Hypothalamus (tissue), 51 donors: ENCODE results near the gene AGPAT3.
"Not testable (repeated sequence)": the region's sequence is repeated elsewhere in the genome, so short reads cannot be mapped to it uniquely, and the experiment has no call there.

Experiments
- DNase-seq, 51 donors: peaks; one replicate each; lab custom pipeline; 2025; lab: John Stamatoyannopoulos, UW

The AGPAT3 gene, protein sequence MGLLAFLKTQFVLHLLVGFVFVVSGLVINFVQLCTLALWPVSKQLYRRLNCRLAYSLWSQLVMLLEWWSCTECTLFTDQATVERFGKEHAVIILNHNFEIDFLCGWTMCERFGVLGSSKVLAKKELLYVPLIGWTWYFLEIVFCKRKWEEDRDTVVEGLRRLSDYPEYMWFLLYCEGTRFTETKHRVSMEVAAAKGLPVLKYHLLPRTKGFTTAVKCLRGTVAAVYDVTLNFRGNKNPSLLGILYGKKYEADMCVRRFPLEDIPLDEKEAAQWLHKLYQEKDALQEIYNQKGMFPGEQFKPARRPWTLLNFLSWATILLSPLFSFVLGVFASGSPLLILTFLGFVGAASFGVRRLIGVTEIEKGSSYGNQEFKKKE

DNA sequence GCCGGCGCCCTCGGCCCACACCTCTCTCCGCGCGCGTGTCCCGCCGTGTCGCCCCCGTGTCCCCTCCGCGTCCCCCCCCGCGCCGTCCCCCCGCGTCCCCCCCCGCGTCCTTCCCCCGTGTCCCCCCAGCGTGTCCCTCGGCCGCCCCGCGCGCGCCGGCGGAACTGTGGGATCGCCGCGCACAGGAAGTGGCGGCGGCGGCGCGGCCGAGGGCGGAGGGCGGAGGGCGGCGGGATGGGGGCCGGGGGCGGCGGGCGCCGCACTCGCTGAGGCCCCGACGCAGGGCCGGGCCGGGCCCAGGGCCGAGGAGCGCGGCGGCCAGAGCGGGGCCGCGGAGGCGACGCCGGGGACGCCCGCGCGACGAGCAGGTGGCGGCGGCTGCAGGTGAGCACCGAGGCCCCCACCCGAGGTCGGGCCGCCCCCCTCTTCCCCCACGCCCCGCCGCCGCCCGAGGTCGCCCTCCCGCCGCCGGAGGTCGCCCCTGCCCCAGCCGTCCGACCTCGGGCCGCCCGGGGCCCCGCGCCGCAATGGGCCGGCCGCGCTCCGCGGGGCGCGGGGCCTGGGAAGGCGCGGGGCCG is at the start of gene AGPAT3:
TSS of gene AGPAT3 (plus strand) at position 262 of the 578 bp plus-strand sequence. CDS start 94,459 bp downstream, outside the sequence.
- DNase-seq = peak in 10 of 51 donors; percentile 23 to 54 (median 34)

DNA sequence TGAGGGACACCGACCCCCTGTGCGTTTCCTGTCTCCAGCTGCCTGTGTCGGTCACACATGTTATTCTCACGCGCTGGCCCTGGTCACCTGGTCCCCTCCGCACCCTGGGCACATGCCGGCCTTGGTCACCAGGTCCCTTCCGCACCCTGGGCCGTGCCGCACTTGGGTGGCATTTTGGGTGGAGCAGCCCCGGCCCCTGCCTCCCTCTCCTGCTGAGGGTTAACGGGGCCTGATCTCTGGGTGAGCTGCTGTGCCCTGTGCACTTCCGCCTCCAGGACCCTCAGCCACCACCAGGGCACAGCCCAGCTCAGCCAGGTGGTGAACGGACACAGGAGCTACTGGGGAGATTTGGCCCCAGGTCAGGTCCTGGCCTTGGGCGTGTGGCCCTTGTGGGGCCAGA is 49.0 kb upstream of the AGPAT3 start:
- DNase-seq = no peak

DNA sequence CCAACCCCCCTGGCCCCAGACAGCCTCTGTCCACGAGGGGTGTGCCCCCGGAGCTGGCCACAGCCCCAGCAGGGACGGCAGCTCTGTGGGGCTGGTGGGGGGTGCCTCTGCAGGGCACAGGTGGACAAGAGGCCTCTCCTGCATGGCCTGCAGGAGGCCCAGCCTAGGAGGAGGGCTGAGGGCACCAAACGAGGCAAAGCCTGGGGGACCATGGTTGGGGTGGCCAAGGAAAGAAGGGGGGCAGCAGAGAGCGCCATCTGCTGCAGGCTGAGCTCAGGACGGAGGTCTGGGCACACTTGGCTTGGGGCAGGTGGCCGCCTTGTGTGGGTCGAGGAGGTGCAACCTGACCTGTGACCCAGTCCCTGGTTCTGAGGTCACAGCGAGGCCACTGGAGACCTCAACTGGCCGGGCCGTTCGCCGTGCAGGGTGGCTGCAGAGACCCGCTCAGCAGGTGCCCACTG is 48.4 kb upstream of the AGPAT3 start:
- DNase-seq = no peak

DNA sequence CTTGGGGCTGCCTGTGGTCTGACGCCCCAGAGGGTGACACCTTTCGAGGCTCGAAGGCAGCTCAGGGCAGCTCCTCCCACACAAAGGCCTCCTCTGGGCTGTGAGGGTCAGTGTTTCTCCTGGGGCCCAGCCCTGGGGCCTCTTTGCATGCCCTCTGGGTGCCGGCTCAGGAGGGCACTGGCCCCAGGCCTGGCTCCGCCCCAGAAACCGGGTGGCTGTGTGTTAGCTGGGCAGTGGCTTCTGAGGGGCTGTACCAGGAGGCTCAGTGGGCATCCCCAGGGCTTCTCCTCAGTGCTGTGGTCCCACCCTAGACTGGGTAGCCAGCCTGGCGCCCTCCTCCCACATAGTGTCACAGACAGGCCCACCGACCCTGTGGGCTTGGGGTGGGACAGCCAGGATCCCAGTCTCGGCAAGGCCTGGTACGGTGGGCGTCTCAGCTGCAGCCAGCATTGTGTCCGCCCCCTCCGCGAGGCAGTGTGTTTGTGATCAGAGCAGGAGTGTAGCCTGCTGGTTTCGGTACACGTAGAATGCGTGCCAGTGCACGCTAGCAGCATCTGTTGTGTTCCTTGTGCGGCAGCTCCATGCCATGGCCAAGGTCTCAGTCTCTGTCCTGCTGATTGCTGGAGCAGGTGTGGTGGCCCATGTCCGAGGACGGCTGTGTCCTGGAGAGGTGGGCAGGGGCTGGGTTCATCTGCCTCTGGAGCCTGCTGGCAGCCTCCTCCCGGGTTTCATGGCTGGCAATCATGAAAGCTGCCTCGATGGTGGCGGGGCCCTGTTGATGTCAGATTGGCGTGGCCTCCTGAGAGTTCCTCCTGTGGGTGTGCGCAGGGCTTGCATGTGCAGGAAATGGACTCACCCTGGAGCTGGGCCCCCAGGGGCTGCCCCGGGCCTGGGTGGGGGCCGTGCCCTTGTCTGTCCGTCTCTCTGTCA is 47.6 kb upstream of the AGPAT3 start:
- DNase-seq = no peak

DNA sequence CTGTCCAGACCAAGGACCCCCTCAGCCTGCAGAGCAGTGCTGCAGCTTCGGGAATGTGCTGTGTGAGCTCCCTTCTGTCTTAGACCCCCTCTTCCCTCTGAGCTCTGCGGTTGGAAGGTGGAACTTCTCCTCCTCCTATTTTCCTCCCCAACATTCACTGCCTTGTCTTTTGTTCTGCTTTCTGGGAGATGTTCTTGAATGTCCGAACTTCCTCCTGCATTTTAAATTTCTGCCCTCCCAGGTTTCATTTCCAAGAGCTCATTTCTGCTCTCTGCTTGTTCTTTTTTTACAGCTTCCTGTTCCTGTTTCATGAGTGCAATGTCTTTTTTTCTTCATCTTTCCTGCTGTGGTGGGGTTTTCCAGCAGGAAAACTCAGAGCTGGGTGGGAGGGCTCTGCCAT is 46.3 kb upstream of the AGPAT3 start:
- DNase-seq = peak in 1 of 51 donors; percentile 8

DNA sequence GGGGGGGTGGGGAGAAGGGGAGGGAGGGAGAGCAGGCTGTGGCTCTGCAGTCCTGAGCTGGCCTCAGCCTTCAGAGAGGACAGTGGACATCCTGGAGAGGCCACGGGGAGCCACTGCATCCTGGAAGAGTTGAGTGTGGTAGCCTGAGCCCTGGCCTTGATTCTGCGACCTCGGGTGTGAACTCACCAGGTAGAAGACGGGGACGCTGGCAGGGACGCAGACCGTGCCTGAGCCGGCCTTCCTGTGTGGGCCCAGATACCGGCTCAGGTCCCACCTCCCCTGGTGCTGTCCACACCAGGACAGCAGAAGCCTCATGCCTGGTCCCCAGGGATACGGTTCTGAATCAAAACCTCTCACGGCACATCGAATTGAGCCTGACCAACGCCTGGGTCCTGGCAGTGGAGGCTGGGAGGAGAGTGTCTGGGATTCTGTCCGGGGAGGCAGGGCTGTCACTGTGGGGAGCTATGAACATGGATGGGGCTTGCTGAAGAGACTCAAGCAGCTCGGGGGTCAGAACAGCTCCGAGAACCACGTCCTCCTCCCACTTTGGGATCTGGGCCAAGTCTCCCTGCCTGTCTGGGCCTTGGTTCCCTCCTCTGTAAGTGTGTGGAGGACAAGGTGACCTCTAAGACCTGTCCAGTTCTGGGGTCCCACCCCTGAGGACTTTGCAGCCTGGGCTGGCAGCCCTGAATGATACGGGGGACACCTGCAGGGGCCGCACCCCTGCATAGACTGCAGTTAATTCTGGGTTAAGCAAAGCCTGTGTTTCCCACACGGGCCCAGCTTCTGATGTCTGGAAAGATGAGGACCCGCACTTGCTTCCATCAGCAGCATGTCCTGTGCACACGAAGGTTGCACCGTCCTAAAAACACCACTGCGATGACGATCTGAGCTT is 45.3 kb upstream of the AGPAT3 start:
- no peak for DNase-seq

DNA sequence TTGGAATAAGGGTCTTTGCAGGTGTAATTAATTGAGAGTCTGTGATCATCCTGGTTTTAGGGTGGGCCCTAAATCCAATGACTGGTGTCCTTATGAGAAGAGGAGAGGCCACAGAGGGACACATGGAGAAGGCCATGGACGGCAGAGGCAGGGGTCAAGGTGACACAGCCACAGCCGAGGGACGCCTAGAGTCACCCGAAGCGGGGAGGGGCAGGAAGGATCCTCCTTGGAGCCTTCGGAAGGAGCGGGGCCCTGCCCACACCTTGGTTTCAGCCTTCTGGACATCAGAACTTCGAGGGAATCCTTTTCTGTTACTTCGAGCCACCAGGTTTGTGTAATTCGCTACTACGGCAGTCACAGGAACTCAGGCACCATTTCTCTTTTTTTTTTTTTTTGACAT is 44.6 kb upstream of the AGPAT3 start:
- DNase-seq = no peak

DNA sequence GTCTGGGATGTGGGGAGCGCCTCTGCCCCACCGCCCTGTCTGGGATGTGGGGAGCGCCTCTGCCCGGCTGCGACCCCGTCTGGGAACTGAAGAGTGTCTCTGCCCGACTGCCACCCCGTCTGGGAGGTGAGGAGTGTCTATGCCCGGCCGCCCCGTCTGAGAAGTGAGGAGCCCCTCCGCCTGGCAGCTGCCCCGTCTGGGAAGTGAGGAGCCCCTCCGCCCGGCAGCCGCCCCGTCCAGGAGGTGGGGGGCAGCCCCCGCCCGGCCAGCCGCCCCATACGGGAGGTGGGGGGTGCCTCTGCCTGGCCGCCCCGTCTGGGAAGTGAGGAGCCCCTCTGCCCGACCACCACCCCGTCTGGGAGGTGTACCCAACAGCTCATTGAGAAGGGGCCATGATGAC is 42.9 kb upstream of the AGPAT3 start:
- not testable (repeated sequence) for DNase-seq

DNA sequence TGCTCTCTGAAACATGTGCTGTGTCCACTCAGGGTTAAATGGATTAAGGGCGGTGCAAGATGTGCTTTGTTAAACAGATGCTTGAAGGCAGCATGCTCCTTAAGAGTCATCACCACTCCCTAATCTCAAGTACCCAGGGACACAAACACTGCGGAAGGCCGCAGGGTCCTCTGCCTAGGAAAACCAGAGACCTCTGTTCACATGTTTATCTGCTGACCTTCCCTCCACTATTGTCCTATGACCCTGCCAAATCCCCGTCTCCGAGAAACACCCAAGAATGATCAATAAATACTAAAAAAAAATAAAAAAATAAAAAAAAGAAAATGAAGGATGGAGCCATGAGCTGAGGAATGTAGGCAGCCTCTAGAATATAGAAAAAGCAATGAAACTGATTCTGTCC is 42.3 kb upstream of the AGPAT3 start:
- DNase-seq = not testable (repeated sequence)

DNA sequence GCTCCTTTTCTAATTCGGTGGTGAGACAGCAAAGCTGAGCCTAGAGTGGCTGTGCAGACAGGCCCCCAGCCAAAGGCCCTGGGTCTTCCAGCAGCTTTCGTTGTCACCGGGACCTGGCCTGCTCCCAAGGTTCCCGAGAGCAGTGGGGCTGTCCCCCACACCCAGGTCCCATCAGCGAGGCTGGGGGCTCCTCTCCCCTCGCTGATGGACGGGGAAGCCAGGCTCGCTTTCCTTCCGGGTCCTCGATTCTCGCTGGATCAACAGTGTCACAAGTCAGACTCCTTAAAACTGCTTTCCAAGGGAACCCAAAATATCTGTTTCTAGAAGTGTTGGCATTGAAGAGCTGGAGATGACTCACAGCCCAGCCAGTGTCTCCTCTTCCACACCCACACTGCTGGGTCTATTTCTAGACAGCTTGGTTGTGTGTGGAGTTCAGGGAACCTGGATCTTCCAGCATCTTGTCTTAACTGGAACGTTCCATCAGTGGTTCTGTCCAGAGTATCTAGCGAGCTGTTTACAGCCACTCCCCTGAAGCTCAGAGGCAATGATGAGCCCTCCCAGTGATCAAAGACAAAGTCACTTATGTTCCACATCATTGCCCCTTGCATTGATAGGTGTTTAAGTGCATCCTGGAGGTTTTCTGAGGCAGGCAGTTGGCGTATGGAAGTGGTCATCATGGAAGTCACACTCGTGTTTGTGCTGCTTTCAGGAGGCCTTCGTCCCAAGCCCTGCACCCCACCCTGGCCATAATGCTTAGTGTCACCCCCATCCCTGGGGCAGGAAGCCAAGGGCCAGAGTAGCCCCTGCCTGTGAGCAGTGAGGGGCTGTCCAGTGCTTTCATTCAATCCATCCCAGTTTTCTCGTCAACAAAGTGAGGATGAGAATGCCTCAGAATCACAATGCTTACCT is 40.4 kb upstream of the AGPAT3 start:
- peak in 2 of 51 donors; percentile 19 to 38 for DNase-seq

DNA sequence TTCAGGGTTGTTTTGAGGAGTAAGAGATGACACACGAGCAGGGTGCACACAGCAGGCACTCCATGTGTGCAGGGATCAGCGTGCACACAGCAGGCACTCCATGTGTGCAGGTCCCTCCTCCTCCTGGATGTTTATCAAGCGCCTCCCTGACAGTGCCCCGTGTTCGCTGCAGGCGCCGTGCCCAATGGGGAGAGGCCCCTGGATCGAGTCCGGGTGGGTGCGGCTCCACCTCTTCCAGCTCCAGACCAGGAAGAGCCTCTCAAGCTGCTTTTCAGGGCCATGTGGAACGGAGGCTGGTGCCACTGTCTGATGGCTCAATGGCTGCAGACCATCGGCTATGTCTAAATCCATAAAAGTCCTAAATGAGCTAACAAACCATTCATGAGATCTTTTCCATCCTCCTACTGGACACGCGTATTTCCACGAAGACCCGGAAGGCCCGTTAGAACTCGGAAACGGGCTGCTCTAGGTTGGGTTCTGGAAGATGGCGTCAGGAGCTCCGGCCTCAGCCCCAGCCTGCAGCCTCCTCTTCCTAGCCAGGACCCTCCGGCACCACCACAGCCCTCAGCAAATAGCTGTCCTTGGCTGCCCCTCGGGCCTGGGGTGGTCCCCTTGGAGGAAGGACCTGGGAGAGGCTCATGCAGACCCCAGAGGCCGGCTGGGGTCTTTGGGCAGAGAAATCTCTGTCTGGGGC is 39.6 kb upstream of the AGPAT3 start:
- no peak for DNase-seq

DNA sequence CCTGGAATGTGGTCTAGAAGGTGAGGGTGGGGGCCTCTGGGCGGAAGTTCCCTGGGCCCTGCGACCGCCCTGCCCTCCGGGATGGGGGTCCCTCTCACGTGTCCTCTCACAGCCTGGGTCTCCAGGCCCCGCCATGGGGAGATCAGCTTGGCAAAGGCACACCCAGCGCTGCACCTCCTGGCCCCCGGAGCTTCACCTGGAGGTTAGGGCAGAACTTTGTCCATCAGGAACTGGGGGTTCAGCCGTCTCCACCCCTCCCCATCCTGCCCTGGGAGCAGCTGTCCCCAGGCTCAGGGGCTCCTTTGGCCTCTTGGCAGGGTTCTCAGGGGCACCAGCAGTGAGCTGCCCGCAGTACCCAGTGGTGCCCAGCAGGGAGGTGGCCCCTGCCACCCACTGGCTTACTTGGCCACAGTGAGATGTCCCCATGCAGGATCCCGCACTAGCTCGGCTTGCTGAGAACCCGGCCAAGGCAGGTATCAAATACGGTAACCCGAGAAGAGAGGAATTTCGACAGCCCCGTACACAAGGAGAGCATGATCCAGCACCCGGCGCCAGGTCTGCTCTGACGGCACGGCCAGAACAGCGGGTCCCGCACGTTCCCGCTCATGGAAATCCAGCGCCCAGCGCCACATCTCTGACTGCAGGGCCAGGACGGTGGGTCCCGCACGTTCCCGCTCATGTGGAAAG is 38.9 kb upstream of the AGPAT3 start:
- no peak for DNase-seq

DNA sequence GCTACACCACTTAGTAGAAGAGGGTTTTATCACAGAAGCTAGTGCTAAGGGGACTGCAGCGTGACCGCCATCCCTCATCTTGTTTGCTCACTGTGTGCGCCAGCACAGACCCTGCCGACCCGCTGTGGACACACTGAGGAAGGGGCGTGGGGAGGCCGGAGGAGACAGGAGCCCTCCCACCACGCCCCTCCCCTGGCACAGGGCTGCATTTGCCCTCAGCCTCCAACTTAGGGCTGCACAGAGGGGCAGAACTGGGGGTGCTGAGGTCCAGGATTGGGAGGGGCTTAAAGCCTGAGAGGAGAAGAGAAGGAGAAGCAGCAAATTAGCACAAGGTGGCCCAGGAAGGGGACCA is 38.4 kb upstream of the AGPAT3 start:
- DNase-seq = no peak

DNA sequence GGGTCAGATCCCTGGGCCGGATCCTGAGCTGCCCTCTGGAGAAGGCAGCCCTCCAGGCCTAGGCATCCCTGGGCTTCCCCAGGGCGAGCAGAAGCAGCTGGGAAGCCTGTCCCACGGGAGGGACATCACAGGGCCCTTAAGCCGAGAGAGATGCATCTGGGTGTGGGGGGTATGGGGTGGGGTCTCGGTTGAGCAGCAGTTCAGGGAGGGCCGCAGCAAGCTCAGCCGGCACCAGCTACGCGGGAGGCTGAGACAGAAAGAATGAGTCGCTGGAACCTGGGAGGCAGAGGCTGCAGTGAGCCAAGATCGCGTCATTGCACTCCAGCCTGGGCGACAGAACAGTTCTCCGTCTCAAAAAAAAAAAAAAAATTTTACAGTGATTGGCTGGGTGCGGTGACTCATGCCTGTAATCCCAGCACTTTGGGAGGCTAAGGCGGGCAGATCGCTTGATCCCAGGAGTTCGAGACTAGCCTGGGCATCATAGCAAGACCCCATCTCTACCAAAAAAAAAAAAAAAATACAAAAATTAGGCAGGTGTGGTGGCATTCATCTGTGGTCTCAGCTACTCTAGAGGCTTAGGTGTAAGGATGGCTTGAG is 37.9 kb upstream of the AGPAT3 start:
- peak in 1 of 51 donors; percentile 27 for DNase-seq

DNA sequence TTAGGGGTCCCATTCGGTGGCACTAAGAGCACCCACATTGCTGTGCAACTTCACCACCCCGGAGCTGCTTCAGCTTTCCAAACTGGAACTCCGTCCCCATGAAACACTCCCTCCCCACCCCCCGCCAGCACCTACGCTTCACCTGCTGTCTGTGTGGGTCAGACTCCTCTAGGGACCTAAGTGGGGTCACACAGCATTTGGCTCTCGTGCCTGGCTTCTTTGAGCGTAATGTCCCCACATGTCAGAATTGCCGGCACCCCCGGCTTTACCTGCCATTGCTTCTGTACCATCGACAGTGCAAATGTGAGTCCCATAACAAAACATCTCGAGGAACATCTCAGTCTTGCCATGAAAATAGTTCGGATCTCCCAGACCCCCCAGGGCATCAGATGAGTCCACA is 35.9 kb upstream of the AGPAT3 start:
- no peak for DNase-seq

DNA sequence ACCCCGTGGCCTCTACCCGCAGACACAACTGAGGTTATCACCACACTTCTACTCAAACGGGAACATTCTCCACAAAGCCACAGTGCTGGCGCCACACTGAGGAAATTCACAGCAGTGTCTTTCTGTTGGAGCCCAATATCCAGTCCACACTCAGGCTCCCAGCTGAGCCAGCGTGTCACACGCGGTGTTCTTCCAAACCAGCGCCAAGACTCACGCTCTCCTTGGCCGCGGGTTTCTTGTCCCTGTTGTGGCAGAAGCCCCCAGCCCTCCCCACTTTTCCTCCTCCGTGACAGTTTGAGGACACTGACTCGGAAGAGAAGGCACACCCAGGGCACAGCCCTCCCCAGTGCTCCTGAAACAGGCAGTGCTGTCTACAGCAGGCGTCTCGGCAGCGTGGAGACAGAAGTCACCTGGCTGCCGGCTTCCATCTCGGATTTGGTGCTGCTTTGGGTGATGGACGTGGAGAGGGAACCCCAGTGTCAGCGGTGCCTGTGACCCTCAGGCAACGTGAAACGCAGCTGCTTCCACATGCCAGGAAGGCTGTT is 35.4 kb upstream of the AGPAT3 start:
- no peak for DNase-seq

DNA sequence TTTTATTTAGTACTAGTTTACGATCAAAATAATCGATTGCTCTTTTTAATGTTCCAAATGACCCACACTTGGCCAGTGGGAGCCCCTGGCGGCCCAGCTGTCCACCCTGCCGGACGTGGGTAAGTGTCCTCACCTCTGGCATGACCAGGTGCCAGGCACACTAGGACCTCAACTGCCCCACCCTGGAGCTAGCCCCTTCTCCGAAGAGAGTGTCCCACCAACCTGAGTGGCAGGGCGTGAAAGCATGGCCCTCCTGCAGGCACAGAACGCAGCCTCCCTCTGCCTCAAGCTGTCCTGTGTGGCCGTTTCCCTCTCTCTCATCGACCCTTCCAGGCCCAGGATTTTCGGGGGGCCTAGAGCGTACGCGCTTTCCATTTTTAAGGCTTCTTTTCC is 32.9 kb upstream of the AGPAT3 start:
- DNase-seq = no peak
